KOPT-K1 (cell line): ENCODE data around the gene TFF2.

Experiments
- H3K27ac ChIP-seq: fragments of 200-600 bp; sonication (generic); 2 replicates; pipeline ENCODE4 v1.5.1; 2016; ENCODE audit warnings: antibody characterized with exemption, mild to moderate bottlenecking, low read depth, low read length; ENCODE audit not compliant: poor library complexity, severe bottlenecking
- H3K36me3 ChIP-seq: fragments of 200-600 bp; sonication (generic); 2 replicates; pipeline ENCODE4 v1.5.1; 2017; ENCODE audit warnings: antibody characterized with exemption, mild to moderate bottlenecking, low read length, moderate library complexity; ENCODE audit not compliant: insufficient read depth
- H3K9me3 ChIP-seq: fragments of 200-600 bp; sonication (generic); 2 replicates; pipeline ENCODE4 v1.5.1; 2017; ENCODE audit warnings: antibody characterized with exemption, low read length, mild to moderate bottlenecking; ENCODE audit not compliant: insufficient read depth, poor library complexity, severe bottlenecking

The TFF2 gene

DNA sequence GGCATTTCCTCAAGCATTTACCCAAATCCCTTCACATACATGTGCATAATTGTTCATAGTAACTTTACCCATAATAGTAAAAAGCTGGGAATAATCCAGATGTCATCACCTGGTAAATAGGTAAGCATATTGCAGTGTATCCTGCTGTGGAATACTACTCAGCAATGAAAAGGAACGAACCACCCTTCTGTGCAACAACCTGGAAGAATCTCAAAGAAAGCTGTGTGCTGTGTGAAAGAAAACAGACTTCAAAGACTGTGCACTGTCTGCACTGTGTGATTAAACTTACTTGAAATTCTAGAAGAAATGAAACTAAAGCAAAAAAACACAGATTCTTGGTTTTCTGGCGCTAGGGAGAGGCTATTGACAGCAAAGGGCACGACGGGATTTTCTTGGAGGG, 13.5 kb downstream of the TFF2 start:
- Histone ChIP-seq H3K9me3 (peaks cover 2% of the 10 kb centered on the region), H3K36me3 (no peaks in the 10 kb centered on the region), H3K27ac (no peak overlapping the region)

- H3K36me3 ChIP-seq = no peaks in the 10 kb centered on the region
- no peak overlapping the region for H3K27ac ChIP-seq
- H3K9me3 ChIP-seq = peaks cover 11% of the 10 kb centered on the region
Observed at GRCh38 chr21:42336054-42336453, 14.7 kb downstream of the TFF2 start.

GRCh38 chr21:42332557-42333317, 18.1 kb downstream of the TFF2 start:
- Histone ChIP-seq H3K9me3 (peaks cover 11% of the 10 kb centered on the region), H3K36me3 (no peaks in the 10 kb centered on the region)

DNA sequence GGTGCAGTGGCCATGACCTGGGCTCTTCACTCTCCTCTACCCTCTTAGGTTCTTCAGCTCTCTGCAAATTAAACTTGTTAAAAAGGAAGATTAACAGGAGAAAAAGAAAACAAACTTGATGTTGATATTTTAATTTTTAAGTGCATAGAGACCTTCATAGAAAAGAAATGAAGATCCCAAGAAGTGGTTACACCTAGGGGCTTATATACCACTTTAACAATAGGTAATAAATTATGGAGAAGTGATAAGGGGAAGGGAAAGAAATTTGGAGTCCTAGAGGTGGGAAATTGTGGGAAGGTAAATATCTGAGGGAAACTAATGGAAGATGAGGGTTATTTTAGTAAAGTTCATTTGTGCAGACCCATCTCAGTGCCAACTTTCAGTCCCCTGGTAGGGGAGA, 19.1 kb downstream of the TFF2 start:
- Histone ChIP-seq H3K36me3 (no peaks in the 10 kb centered on the region), H3K9me3 (peaks cover 11% of the 10 kb centered on the region)

More at GRCh38 chr21:42332557-42333317, 18.1 kb downstream of the TFF2 start:
- no peak overlapping the region for H3K27ac ChIP-seq

DNA sequence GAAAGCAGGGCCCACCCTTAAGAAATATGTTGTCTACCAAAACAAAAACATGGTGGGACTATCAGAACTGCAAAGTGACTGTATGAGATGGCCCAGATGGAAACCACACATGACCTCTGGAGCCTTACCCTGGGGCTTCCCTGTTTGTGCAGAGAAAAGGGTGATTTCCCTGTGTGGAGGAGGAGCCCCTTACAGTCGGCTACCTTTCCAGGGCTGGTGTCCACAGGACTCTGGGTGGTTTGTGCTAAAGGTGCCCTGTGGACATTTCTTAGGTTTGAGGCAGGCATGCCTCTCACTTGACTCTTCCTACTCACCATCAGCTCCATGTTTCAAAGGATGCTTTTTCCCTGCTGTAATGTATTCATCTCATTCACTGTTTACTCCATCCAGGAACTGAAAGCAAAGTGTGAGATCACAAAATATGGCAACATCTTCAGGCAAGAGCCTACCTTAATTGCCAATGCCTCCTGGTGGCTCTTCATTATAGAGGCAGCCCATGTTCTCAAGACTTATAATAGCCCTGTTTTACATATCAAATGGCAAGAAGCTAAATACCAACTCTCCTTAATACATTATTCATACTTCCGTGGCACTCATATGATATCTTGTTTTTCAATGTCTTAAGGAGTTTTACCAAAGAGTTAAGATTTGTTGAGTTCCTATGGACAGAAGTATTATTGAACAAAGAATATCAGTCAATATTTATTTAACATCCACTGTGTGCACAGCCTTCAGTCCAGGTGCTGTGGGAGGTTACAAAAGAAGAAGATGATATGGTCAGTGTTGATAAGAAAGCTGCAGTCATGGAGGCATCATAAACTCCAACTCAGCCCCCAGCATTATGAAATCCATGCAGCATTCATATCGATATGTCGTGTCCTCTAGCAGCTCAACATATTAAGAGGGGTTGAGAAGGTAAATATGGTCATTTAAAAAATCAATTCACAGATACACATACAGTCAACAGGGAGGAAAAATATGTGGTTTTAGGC, 20.1 kb downstream of the TFF2 start:
- Histone ChIP-seq H3K36me3 (no peaks in the 10 kb centered on the region), H3K9me3 (peaks cover 12% of the 10 kb centered on the region), H3K27ac (no peak overlapping the region)

More for the DNA sequence above, 19.1 kb downstream of the TFF2 start:
- no peak overlapping the region for H3K27ac ChIP-seq

DNA sequence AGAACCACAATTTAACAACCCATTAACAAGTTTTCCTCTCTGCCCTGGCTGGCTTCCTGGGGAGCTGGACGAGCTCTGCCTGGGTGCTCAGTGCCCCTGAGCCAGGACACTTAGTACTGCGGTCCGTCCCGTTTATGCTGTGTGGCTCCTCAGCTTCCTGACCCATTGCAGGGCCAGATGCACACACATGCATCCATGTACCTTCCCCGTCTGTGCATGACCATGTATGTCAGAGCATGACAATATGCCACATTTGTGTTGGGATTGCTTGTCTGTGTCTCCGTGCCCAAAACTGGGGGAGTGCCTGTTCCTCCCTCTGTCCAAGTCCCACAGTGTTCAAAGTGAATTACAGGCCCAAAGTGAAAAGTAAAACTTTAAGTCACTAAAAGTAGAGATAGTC, 25.9 kb downstream of the TFF2 start:
- Histone ChIP-seq H3K9me3 (peaks cover 7% of the 10 kb centered on the region), H3K36me3 (no peaks in the 10 kb centered on the region), H3K27ac (no peak overlapping the region)

DNA sequence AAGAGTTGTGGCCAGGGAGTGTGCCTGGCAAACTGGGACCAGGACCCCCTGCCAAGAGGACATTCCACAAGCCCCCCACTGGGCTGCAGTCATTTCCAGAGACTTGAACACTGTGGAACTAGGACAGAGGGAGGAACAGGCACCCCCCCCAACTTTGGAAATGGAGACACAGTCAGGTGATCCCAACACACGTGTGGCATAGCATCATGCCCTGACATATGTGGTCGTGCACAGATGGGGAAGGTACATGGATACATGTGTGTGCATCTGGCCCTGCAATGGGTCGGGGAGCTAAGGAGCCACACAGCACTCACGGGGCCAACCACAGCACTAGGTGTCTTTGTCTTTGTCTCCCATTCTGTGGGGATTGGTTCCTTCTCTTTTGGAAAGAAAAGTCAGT, 28.9 kb downstream of the TFF2 start:
- Histone ChIP-seq H3K9me3 (peaks cover 7% of the 10 kb centered on the region), H3K36me3 (no peaks in the 10 kb centered on the region), H3K27ac (no peak overlapping the region)

DNA sequence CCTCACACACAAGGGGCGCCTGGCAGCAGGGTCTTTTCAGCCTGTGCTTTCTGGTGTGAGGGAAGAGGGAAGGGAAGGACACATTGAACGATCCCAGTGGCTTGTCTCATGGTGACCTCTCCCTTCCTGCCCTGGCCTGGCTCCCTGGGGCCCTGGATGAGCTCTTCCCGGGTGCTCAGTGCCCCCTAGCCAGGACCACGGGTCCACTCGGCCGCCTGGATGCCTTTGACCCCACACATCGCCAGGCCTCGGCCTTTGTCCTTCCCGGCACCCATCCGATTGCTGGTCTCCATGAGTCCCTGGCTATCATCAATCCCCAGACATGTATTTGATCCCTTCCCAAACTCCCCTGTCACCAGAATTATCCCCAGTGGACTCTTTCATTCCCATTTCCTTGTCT, 29.6 kb downstream of the TFF2 start:
- H3K9me3 ChIP-seq = peaks cover 7% of the 10 kb centered on the region
- H3K27ac ChIP-seq = no peak overlapping the region
- H3K36me3 ChIP-seq = no peaks in the 10 kb centered on the region

DNA sequence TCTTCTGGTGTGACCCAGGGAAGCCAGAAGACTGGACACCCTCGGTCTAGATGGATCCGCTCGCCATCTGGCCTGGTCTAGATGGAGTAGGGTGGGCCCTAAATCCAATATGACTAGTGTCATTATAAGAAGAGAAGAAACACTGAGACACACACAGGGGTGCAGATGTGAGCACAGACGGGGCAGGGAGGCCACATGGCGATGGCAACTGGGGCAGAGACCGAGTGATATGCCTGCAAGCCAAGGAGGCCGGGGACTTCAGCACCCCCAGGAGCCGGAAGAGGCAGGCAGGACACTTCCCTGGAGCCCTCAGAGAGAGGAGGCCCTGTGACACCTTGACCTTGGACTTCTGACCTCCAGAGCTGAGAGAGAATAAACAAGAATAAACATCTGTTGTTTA, 30.0 kb downstream of the TFF2 start:
- no peak overlapping the region for H3K27ac ChIP-seq
- no peaks in the 10 kb centered on the region for H3K36me3 ChIP-seq
- peaks cover 7% of the 10 kb centered on the region for H3K9me3 ChIP-seq

DNA sequence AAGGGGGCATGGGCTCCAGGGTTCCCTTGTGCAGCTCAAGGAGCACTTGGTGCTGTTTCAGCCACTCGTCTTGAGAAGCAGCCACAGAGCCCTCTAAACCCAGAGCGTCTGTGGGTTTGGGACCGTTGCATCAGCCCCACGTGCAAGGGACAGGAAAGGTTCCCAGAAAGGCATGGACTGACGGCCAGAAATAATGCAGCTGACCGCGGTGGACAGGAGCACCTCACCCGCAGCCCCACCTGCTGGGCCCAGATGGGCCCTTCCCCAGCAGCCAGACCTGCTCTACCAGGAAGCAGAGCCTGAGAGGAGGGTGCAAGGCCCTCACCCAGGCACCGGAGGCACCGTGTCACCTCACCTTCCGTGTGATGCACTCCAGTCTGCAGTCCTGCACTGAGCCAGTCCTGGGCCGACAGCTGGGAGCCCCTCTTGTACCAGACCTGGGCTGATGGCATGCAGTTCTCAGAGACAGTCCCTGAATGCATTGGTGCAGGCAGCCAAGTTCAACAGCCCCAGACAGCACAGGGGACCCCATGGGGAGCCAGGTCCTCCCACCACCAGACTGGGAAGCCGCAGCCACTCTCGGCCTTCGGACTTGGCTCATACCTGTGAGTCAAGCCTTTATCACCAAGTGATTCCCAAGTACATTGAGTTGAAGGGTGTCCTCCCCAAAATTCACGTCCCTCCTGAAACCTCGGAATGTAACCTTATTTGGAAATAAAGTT, 30.8 kb downstream of the TFF2 start:
- H3K9me3 ChIP-seq = no peaks in the 10 kb centered on the region
- H3K36me3 ChIP-seq = no peaks in the 10 kb centered on the region
- peak overlapping the region; percentile 13 for H3K27ac ChIP-seq

DNA sequence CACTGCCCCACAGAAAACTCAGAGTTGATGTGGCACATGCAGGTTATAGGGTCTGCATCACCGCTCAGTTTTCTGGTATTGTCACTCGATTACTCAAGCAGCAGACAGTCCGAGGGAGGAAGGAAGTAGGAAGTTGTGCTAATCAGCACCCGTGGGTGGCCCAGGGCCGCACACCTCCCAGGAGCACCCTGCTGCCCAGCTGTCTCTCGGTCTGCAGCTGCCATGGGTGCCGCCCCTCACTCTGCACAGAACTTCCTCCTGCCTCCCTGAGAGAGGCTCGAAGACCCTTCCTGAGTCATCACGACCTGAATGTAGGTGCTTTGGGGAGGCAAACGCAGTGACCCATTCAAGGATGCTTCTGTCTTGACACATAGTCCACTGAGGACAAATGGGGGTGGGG, 31.4 kb downstream of the TFF2 start:
- no peaks in the 10 kb centered on the region for H3K9me3 ChIP-seq
- H3K36me3 ChIP-seq = no peaks in the 10 kb centered on the region
- H3K27ac ChIP-seq = peak overlapping the region; percentile 13

DNA sequence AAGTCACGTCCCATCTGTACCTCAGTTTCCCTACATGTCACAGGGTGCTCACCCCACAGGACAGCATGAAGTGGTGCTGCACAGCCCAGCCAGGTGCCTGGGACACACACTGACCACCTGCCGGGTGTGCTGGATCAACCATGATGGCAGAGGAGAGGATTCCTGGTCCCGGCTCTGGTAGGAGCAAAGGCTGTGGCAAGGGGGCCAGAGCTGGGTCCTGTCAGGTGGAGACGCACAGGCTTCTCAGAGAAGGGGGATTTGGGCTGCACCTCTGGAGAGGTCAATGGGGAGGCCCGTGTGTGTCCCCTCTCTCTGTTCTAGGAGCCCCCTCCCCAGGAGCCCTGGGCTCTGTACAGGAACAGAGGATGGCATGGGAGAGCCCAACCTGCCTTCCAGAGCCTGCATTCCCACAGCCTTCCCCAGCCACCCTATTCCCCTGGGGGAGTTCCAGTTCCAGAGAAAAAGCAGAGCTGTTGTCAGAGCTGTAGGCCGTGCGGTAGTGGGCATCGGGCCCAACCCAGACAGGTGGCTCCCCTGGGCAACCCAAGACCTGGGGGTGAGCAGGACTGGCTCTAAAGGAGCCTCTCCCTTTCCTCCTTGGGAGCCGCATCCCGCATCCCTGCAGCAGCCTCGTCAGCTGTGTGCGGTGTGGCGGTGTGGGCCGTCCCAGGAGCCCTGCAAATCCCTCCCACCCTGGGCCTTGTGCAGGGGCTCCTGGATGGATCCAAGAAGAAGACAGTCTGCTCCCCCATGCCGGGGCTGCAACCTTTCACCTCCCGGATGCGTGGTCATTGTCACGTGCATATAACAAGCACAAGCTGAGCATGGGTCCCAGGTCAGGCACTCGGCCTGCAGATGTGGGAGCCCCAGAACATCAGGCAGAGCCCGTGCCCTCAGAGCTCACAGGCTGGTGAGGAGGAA, 32.7 kb downstream of the TFF2 start:
- H3K36me3 ChIP-seq = no peaks in the 10 kb centered on the region
- no peaks in the 10 kb centered on the region for H3K9me3 ChIP-seq
- no peak overlapping the region for H3K27ac ChIP-seq

GRCh38 chr21:42317341-42317741, 33.5 kb downstream of the TFF2 start:
- Histone ChIP-seq H3K9me3 (no peaks in the 10 kb centered on the region), H3K36me3 (no peaks in the 10 kb centered on the region), H3K27ac (no peak overlapping the region)

DNA sequence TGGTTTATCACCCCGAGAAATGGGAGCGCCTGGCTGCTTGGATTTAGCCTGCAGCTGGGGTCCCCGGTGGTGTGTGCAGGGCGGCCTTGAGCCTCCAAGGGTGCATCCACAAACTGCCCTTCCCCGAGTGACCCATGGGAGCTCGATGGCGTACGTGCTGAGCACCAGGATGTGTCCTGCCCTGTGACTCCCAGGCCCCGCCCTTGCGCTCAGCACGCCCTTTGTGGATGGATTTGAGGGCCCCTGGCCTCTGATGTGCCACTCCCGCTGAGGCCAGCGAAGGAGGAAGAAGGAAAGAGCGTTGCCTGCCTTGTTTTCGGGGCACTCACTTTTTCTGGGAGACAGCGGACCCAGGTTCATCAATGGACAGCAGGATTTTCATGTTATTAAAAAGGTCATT, 33.9 kb downstream of the TFF2 start:
- no peaks in the 10 kb centered on the region for H3K9me3 ChIP-seq
- H3K36me3 ChIP-seq = no peaks in the 10 kb centered on the region
- no peak overlapping the region for H3K27ac ChIP-seq
